ENCODE results near the gene KCNAB1.
"Not testable (repeated sequence)": the region's sequence is repeated elsewhere in the genome, so short reads cannot be mapped to it uniquely, and the experiment has no call there.

The KCNAB1 gene

GRCh38 chr3:156273111-156273694 is 152.8 kb downstream of the KCNAB1 start:
- no peak for DNase-seq (ENCODE audit: low read depth)

- no peak for DNase-seq (ENCODE audit: low read depth)
Observed at GRCh38 chr3:156274791-156275190, 154.4 kb downstream of the KCNAB1 start.

GRCh38 chr3:156284637-156285036 is 164.3 kb downstream of the KCNAB1 start:
- DNase-seq (ENCODE audit: low read depth): not testable (repeated sequence)

- DNase-seq (ENCODE audit: low read depth): no peak
Observed at GRCh38 chr3:156285626-156286025, 165.2 kb downstream of the KCNAB1 start.

- DNase-seq (ENCODE audit: low read depth): no peak
Observed at GRCh38 chr3:156290924-156291271, 170.5 kb downstream of the KCNAB1 start.

DNA sequence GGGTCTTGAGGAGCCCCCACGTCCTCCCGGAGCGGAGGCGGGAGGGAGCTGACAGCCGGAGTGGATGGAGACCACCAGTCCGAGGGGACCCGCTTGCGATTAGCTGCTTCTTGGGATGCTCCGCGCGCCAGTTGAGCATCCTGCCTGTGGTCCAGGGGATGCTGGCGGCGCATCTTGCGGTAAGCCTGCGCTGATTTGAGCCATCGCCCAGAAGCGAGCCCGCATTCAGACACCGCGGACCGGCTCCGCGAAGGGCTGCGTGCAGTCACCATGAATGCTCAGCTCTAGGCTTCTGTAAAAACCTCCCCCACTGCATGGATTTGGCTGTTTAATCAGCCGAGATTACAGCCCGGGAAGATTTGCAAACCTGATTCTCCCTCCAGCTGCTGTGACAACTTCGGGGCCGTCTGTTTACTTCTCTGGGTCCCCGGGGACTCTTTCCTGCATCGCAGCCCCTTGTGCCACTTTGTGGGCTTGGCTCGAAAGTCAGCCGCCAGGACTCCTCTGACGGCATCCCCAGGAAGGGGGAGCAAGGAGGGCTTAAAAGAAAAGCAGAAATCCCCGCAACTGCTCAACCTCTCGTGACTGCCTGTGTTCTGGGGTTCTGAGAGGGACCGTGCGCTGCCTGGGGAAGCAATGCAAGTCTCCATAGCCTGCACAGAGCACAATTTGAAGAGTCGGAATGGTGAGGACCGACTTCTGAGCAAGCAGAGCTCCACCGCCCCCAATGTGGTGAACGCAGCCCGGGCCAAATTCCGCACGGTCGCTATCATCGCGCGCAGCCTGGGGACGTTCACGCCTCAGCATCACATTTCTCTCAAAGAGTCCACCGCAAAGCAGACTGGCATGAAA is 171.1 kb downstream of the KCNAB1 start:
- DNase-seq (ENCODE audit: low read depth): peak; percentile 1

- DNase-seq (ENCODE audit: low read depth): no peak
Observed at GRCh38 chr3:156293566-156293965, 173.2 kb downstream of the KCNAB1 start.

- no peak for DNase-seq (ENCODE audit: low read depth)
Observed at GRCh38 chr3:156297582-156297981, 177.2 kb downstream of the KCNAB1 start.

DNA sequence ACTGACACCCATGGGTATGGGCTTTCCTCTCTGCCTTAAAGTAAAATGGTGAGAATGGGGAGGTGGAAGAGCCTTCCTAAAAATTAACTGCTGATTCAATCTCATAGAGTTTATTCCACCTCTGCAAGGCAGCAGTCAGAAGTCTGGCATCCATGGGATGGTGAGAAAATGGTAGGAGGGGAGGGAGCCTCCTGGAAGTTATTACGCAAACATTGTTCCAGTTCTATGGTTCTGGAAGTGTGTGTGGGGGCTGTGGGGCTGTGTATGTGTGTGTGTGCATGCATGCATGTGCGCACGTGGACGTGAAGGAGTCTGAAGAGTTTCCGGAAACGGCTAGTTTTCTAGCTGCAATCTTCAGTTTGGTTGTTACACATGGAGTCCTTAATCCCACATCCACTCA is 177.6 kb downstream of the KCNAB1 start:
- DNase-seq (ENCODE audit: low read depth): no peak

DNA sequence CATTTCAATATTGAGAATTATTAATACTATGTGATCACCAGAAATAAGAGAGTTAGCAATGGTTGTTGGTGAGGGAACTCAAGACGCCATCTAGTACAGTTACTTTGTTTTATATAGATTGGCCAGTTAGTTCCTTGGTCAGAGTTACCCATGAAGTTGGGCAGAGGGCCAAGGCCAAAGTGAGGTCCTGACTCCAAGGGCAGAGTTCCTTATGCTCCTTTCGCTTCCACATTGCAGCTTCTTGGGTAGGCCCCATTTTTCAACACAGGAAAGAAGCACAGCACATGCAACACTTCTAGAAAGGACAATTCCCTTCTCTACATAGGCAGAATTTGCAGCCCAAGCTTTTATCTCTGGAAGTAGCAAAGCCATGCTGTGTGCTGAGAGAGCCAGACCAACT is 178.6 kb downstream of the KCNAB1 start:
- no peak for DNase-seq (ENCODE audit: low read depth)

DNA sequence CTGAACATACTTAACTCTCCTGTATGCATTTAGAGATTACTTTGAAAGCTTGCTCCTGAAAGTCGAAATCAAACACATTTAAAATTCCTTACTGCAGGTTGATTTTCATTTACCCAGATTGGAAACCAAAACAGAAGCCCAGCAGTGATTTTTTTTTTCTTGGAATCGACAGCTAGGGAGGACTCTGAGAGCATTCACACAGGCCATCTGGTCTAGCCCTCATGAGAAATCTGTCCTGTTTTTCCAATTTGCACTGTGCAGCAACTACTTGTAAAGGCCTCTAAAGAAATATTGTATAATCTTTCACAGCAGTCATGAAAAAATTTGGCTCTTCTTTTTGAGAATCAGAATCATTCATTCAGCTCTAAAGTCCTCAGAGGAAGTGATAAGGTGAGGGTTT is 179.2 kb downstream of the KCNAB1 start:
- DNase-seq (ENCODE audit: low read depth): no peak

GRCh38 chr3:156300371-156300770 is 180.0 kb downstream of the KCNAB1 start:
- no peak for DNase-seq (ENCODE audit: low read depth)

- DNase-seq (ENCODE audit: low read depth): no peak
Observed at GRCh38 chr3:156300929-156301840, 180.8 kb downstream of the KCNAB1 start.

GRCh38 chr3:156303001-156303707 is 182.8 kb downstream of the KCNAB1 start:
- DNase-seq (ENCODE audit: low read depth): no peak

DNA sequence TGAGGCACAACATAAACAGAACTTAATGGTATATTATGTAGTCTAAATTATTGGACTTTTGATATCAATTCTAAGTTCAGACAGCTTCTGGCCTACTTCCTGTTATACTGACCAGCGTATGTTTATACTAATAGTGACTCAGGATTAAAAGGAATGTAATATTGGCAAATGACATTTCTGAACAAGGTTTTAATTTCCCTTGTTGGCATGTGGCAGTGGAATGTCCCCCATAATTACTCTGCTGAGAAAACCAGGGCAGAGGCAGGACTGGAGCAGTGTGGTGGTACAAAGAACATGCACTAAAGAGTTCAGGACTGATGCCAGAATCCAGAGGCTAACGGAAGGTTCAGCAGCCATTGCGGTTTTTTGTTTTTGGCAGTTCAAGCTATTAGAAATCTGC is 184.0 kb downstream of the KCNAB1 start:
- DNase-seq (ENCODE audit: low read depth): no peak

GRCh38 chr3:156305672-156306071 is 185.3 kb downstream of the KCNAB1 start:
- no peak for DNase-seq (ENCODE audit: low read depth)

- no peak for DNase-seq (ENCODE audit: low read depth)
Observed at GRCh38 chr3:156307704-156308103, 187.3 kb downstream of the KCNAB1 start.

DNA sequence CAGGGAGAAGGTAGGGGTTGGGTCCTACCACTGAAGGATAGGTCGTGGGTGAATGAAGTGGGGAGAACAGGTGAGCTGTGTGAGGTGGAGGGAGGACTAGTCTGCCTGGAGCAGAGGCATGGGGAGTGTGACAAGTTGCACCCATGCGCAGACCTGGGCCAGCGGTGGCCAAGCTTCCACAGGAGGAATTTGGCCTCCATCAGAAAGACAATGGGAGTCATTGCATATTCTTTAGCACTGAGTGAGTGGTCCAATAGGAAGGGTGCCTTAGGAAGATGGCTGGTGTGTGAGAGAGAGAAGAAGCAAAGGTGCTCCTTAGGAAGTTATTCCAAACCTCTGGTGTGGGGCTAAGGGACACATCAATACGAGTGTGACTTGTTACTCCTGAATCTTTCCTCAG is 191.1 kb downstream of the KCNAB1 start:
- DNase-seq (ENCODE audit: low read depth): no peak

- DNase-seq (ENCODE audit: low read depth): no peak
Observed at GRCh38 chr3:156311930-156312329, 191.6 kb downstream of the KCNAB1 start.

GRCh38 chr3:156316076-156316475 is 195.7 kb downstream of the KCNAB1 start:
- DNase-seq (ENCODE audit: low read depth): no peak

- no peak for DNase-seq (ENCODE audit: low read depth)
Observed at GRCh38 chr3:156317462-156318074, 197.2 kb downstream of the KCNAB1 start.

GRCh38 chr3:156321945-156322344 is 201.6 kb downstream of the KCNAB1 start:
- DNase-seq (ENCODE audit: low read depth): no peak
